GM18861 (cell line): ENCODE data around the gene FAF1.

Source experiments
- ATAC-seq: cut with Tn5 transposase; IDR thresholded peaks from one replicate; pipeline ENCODE4 v1.9.1; 2021; ENCODE audit not compliant: unreplicated experiment

FAF1 gene

DNA sequence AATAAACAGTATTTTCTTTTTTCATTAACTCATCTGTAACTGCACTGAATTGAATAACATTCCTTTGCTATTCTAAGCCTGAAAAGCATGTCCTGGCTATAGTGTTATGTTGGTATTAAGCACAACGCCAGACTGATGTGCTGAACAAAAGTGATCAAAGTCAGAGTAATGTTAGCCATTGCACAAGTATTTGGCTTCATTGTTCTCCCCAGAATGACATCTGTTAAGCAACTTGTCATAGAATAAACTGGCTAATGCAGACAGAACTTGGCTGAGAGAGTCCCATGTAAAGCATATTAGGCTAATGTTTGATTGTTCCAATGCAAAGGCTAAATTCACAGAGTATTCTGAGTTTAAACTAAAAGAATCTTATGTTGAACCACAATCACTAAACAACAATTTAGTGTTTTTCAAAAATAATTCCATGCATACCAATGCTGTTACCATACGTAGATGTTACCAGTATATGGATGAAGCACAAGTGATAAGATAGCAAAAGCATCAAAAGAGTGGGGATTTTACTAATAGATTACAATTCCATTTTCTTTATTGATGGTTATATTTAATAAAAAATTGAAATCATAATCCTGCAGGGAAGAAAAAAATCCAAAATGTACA lies 301.5 kb downstream of the FAF1 start:
- no peak for ATAC-seq

DNA sequence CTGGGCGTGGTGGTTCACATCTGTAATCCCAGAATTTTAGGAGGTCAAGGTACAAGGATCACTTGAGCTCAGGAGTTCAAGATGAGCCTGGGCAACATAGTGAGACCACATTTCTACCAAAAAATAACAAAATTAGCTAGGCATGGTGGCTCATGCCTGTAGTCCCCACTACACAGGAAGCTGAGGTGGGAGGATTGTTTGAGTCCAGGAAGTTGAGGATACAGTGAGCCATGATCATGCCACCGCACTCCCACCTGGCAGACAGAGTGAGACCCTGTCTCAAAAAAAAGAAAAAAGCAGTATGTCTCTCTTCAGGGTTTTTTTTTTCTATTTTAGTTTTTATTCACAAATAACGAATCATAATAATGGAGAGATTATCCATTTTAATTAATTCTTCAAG lies 303.1 kb downstream of the FAF1 start:
- ATAC-seq = no peak

DNA sequence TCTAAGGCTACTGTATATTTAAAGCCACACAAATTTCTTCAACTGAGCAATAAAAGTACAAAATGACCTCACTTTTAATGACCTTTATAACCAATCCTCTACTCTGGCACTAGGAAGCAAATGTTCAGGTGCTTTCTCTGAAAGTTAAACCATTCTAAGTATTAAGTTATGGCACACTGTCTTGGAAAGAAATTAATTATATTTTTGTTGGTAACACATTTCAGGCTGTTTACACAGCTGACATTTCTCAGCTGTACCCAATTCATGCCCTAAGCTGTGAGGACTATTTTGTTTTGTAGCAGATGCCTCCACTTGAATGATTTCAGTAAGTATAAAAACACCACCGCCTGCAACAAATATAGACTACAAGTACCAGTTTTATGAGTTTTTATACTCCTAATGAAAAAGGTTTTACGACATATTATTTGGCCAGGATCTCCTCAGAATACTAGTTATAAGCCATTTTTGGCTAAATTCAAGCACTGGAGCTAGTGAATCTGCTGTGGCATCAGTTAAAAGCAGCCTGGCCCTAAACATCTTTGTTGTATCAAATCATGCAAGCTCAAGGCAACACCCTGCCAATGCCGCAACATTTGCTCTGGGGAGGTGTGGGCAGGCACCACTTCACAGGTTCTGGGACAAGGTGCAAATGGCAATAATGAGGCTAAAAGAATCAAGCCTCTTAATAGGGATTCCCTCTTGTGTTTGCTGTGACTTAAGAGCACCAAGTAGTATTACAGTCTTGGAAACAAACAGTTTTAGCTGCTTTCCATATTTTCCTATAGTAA lies 308.4 kb downstream of the FAF1 start:
- ATAC-seq = no peak

DNA sequence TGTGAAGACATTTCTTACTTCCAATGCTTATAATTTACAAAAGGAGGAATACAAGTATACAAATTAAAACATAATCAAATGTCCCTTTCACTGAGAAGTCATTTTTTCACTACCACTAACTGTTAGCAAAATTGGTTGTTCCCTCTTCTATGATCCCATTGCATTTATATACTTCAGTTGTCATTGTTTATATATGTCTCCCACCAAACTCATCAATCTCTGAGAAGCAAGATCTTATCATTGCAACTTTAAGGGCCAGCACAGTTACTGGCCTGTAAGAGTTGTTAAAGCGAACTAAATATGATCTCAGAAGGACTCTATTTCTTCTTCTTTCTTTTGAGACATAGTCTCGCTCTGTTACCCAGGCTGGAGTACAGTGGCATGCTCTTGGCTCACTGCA lies 313.5 kb downstream of the FAF1 start:
- ATAC-seq = no peak

DNA sequence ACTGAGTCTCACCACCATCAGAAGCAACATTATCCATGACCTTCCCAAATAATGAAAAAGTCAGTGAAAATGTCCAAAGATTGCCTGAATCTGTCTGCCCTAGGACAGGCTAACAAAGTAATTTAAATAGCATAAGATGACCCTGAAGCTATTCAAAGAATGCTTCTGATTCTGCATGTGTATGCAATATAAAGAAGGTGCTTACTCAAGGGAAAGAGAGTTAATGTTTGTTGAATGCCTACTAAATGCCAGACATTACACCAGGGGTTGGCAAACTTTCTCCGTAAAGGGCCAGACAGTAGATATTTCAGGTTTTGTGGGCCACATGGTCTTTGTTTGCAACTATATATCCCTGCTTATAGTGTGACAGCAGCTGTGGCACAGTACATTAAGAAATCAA lies 314.9 kb downstream of the FAF1 start:
- ATAC-seq = no peak

DNA sequence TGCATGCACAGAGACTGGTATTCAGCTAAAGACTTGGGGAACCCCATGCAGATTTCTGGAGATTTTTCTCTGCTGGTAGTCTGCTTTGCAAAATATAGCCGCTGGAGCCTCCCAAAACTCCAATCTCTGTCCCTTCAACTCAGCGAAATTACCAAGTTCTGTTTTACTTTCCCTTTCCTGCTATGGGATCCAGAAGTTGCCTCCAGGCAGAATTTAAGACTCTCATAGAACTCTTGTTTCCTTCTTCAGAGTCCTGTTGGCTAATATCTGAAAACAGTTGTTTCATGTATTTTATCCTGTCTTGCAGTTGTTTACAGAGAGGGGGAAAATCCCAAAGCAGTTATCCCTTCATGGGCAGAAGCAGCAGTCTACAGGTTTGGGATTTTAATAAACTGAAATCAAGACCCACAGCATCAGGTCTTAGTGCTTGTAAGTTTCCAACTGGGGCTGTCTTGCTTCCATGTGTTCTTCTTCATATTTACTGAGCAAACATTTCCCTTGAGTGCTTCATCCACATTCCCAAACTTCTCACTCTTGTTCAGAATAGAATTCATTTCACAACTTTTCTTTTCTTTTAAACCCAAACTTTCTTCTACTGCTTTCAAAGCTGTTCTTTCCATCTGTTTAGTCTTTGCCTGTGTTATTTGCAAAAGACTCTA lies 315.5 kb downstream of the FAF1 start:
- ATAC-seq = no peak

DNA sequence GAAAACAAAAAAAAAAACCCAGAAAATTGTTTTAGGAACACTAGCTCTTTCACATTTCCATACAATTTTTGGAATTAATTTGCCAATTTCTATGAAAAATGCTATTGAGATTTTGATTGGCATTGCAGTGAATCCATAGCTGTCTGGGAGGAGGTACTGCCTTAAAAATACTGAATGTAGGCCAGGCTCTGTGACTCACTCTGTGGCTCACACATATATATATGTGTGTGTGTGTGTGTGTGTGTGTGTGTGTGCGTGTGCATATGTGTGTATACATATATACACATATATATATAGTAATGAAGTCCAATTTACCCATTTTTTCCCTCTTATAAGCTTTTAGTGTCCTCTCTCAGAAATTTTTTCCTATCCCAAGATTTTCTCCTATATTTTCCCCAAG lies 322.6 kb downstream of the FAF1 start:
- ATAC-seq = no peak

DNA sequence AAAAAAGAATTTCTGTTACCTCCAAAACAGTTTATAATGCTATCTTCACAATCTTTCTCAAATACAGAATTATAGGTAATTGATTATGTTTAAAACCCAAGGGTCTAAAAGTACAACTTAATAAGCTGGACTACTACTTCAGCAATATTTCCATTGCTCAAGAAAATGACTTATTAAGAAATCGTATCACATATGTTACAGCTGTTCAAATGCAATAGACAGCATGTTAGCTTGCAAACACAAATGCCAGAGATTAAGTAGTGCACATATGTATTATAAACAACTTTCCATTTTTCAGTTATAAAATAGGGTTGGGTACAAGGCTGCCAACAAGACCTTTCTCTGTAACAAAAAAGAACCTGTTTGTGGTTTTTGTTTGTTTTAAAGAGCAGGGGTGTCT lies 325.8 kb downstream of the FAF1 start:
- no peak for ATAC-seq

DNA sequence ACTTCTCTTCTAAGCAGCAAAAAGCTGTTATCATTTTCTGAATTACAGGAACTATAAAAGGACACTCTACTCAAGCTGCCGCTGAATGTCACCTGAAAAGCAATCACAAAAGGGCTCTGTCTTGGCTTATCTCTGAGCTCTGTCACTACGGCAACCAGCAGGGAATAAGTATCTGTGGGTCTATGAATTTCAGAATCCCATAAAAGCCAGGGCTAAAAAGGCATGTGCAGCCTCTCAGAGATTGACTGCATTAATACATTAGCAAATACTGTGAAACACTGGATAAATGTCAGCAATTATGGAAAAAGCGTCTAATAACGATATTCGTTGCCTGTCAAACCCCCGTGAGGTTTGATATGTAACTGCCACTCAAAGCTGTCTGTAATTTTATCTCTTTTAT lies 326.6 kb downstream of the FAF1 start:
- no peak for ATAC-seq

DNA sequence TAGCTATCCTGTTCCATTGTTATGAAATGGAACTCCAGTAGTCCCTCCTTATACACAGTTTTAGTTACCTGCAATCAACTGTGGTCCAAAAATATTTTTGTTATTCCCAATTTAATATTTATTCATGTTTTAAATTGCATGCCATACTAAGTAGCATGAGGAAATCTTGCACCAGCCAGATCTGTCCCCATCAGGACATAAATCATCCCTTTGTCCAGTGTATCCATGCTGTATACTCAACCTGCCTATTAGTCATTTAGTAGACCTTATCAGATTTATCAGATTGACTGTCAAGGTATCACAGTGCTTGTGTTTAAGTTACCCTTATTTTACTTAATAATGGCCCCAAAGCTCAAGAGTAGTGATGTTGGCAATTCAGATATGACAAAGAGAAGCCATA lies 328.9 kb downstream of the FAF1 start:
- ATAC-seq = no peak

DNA sequence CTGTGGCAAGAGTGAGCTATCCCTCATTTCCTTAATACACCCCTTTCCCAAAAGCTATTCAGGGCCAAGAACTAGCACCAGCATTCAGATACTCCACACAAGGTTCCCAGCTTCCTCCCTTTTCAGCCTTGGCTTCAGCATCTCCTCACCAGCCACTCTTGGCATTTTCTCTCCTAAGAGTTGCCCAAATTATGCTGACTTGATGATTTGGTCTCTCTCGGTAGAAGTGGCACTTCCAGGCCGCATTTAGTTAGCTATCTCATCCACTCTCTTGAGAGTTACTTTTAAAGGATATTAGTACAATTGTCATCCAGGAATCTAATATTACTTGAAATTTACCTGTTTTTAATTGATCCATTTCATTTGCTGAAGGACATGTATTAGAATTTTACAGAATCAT lies 337.8 kb downstream of the FAF1 start:
- no peak for ATAC-seq

DNA sequence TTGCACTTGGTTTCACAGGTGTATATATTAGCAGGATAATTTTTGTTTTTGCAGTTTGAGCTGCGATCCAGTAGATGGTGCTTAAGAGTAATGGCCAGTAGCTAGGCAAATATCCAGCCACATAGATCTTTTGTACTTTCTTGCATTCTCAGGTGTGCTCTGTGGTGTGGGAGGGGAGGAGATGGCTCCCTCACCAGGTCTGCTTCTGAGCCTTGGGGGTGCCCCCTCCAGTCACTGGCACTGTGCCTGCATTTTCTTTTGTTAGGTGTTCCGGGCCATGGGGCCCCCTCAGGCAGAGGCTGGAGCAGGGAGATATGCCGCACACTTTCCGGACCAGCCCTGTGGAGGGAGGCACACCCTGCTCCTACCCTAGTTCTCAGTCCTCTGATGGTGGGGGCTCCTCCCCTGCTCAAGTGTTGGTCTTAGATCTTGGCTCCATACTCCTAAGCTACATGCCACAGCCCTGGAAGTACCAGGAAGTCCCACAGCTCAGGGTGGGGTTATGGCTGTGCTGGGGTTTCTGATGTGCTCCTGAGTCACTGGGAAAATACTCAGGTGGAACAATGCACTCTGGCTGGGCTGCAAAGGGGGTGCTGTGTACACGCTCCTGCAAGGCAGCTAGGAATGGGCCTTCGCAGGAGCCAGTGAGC lies 339.3 kb downstream of the FAF1 start:
- ATAC-seq = no peak

DNA sequence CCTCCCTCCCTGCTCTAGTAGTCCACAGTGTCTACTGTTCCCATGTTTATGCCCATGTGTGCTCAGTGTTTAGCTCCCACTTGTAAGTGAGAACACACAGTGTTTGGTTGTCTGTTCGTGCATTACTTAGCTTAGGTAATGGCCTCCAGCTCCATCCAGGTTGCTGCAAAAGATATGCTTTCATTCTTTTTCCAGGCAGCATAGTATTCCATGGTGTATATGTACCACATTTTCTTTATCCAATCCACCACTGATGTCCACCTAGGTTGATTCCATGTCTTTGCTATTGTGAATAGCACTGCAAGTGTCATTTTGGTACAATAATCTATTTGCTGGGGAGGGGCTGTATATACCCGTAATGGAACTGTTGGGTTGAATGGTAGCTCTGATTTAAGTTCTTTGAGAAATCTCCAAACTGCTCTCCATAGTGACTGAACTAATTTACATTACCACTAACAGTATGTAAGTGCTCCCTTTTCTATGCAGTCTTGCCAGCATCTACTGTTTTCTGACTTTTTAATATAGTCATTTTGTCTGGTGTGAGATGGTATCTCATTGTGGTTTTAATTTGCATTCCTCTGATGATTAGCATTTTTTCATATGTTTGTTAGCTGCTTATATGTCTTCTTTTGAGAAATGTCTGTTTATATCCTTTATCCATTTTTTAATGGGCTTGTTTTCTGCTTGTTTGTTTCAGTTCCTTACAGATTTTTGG lies 344.9 kb downstream of the FAF1 start:
- no peak for ATAC-seq

DNA sequence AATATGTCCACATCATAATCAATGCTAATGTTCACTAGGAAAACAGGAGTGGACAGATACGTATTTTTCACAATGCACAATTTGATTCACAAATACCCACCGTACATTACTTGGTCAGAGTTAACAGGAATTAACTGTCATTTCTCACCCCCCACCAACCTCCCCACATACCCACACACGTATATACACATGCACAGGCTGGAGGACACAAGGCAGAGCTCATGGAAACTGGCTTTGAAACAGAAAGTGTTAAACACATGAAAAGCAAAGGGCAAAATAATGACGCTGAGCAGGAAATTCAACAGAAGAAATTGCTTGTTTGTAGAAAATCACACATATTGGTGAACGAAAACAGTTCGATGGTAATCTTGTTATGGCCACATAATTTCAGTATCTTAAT lies 348.4 kb downstream of the FAF1 start:
- ATAC-seq = no peak

DNA sequence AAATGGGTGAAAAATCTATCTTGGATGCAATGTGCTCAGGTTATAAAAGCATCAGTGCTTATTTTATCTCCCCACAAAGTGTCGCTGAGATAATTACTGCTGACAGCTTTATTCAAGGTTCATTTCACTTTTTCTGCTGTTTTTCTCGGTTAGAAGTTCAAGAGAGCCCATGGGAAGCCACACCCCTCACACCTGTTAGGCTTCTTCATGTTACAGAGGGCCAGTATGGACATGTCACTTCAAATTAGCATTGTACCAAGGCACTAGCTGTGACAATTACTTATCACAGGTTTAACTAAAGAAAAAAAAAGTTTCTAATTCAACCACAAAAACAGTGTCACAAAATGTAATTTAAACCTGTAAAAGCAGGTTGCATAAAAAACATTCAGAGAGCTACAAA lies 349.5 kb downstream of the FAF1 start:
- no peak for ATAC-seq

DNA sequence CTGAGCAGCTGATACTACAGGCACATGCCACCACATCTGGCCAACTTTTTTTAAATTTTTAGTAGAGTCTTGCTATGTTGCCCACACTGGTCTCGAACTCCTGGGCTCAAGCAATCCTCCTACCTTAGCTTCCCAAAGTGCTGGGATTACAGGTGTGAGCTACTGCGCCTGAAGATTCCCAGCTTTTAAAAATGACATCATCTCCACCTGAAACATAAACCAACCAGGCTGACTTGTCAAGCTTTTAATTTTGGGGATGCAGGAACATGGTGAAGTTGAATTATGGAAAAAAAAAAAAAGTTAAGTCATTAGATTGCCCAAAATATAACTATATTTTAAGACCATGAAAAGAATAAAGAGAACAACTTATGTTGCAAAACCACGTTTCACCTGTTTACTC lies 350.6 kb downstream of the FAF1 start:
- ATAC-seq = no peak

DNA sequence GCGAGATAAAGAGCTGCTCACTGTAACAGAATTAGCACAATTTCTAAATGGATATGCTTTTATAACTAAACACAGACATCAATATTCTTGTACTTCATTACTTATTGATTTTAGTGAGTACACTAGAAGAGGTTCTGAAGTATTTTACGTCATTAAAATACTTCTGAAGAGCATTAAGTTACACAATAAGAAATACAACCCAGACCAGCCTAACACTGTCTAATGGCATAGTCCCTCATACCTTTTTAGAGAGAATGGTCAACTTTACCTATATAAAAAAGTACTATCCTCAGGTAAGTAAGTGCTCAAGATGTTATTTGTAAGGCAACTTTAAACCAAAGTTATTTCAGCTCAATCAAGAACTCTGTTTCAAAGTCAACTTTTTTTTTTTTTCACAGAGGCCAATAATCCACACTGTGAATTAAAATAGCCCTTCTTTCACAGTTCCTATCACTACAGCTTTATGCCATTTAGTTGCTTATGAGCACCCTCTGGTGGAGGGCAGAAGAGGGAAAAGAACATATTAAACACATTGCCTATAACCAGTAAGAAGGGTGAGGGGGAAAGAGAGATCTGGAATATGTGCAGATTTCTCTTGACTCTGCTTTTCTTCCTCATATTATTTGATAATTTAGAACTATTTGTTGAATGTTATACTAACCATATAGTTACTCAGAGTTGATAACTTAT lies 354.7 kb downstream of the FAF1 start:
- ATAC-seq = peak; percentile 50

DNA sequence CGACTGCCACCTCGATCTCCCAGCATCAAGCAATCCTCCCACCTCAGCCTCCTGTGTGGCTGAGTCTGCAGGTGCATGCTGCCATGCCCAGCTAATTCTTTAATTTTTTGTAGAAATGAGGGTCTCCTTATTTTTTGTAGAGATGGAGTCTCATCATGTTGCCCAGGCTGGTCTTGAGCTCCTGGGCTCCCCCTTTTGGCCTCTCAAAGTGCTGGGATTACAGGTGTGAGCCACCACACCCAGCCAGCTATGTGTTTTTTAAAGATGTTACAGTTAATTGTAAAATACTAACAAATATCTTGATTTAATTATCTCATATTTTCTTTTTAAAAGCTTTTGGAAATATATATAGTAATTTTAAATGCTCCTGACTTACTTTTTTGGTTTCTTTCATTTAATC lies 355.5 kb downstream of the FAF1 start:
- no peak for ATAC-seq

DNA sequence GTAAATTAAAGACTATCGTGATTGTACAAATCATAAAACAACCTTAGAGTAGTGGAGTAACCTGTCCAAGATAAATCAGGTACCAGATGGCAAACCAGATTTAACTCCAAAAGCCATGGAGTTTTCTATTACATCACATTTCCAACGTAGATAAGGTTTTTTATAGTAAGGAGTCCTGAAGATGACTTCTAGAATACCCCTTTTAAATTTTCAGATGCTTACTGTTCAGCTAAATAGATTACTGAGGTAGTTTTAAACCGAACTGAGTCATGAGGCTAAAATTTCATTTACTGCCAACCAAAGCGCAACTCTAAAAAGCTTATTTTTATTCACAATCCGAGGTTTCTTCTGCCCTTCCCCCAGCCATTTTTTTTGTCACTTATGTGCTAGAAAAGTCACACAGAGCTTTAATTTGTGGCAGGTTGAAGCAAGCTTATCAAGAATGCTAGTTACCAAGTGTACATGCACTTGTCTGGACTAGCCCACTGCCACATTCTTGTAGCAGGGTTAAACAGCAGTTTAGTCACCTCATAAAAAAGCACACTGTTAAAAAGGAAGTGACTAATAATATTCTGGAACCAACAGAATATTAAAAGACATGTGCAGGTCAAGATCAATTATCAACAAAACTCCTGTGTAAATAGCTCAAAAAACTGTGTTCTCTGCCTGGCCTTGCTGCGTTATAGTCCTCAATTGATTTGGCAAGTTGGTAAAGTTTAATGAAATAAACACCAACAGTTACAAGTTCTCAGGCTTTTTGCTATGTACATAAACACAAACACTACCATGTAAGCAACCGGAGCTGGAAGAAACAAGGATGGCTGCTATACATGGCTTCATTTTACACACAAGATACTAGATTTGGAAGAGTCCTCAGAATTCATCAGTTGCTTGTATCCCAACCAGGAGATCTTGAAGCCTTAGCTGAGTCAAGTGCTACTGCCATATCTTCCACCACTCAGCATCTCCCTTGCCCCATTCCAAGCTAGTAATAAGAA lies 356.5 kb downstream of the FAF1 start:
- ATAC-seq = peak; percentile 63
